Measurements from ENCODE around the gene SHANK1.

DNA sequence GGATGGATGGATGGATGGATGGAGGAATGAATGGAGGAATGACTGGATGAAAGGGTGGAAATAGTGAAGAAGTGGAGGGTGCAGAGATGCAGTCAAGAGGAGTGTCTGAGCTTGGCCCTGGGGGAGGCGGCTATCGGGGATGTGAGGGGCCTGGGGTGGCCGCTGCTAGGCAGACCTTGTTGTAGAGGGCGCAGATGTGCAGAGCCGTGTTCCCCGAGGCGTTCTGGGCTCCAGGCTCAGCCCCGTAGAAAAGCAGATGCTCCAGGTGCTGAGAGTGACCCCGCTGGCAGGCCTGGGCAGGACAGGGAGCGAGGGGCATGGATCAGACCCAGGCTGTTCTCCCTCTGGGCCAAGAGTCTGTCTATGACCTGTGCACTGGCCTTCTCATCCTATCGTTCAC lies 8.4 kb downstream of the SHANK1 start:
- TF ChIP-seq, protein P1, sequence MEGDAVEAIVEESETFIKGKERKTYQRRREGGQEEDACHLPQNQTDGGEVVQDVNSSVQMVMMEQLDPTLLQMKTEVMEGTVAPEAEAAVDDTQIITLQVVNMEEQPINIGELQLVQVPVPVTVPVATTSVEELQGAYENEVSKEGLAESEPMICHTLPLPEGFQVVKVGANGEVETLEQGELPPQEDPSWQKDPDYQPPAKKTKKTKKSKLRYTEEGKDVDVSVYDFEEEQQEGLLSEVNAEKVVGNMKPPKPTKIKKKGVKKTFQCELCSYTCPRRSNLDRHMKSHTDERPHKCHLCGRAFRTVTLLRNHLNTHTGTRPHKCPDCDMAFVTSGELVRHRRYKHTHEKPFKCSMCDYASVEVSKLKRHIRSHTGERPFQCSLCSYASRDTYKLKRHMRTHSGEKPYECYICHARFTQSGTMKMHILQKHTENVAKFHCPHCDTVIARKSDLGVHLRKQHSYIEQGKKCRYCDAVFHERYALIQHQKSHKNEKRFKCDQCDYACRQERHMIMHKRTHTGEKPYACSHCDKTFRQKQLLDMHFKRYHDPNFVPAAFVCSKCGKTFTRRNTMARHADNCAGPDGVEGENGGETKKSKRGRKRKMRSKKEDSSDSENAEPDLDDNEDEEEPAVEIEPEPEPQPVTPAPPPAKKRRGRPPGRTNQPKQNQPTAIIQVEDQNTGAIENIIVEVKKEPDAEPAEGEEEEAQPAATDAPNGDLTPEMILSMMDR (IDR thresholded peaks at IDR 0.05) = no peak
- no peak for TF ChIP-seq POLR2A (IDR thresholded peaks at IDR 0.05)
